GM19025 (cell line): ENCODE data around the gene MAN1C1.

Source experiments
- ATAC-seq: cut with Tn5 transposase; IDR thresholded peaks from one replicate; pipeline ENCODE4 v1.9.1; 2021; ENCODE audit warnings: mild to moderate bottlenecking, low read depth, moderate library complexity; ENCODE audit not compliant: unreplicated experiment

Gene MAN1C1

GRCh38 chr1:25750923-25751605, 134.5 kb downstream of the MAN1C1 start:
- no peak for ATAC-seq

GRCh38 chr1:25754470-25755181, 138.0 kb downstream of the MAN1C1 start:
- no peak for ATAC-seq

- no peak for ATAC-seq
Measured at GRCh38 chr1:25755475-25756125, 139.0 kb downstream of the MAN1C1 start.

- ATAC-seq = no peak
Measured at GRCh38 chr1:25756215-25756614, 139.6 kb downstream of the MAN1C1 start.

GRCh38 chr1:25757151-25757845, 140.7 kb downstream of the MAN1C1 start:
- no peak for ATAC-seq

- no peak for ATAC-seq
Measured at GRCh38 chr1:25757846-25758185, 141.2 kb downstream of the MAN1C1 start.

- no peak for ATAC-seq
Measured at GRCh38 chr1:25758466-25759070, 142.0 kb downstream of the MAN1C1 start.

GRCh38 chr1:25760122-25760719, 143.6 kb downstream of the MAN1C1 start:
- no peak for ATAC-seq

- ATAC-seq = no peak
Measured at GRCh38 chr1:25760871-25761270, 144.3 kb downstream of the MAN1C1 start.

- no peak for ATAC-seq
Measured at GRCh38 chr1:25763493-25763892, 146.9 kb downstream of the MAN1C1 start.

- no peak for ATAC-seq
Measured at GRCh38 chr1:25765136-25765922, 148.7 kb downstream of the MAN1C1 start.

- ATAC-seq = no peak
Measured at GRCh38 chr1:25765923-25766589, 149.5 kb downstream of the MAN1C1 start.

GRCh38 chr1:25766721-25767436, 150.3 kb downstream of the MAN1C1 start:
- no peak for ATAC-seq

GRCh38 chr1:25767437-25767770, 150.8 kb downstream of the MAN1C1 start:
- no peak for ATAC-seq

GRCh38 chr1:25768999-25769398, 152.4 kb downstream of the MAN1C1 start:
- ATAC-seq = no peak

- ATAC-seq = no peak
Measured at GRCh38 chr1:25769625-25770383, 153.2 kb downstream of the MAN1C1 start.

- ATAC-seq = no peak
Measured at GRCh38 chr1:25770541-25771220, 154.1 kb downstream of the MAN1C1 start.
